PFSK-1 (cell line): ENCODE measurements around the gene KRTAP5-10.
"Not testable (repeated sequence)": the region's sequence is repeated elsewhere in the genome, so short reads cannot be mapped to it uniquely, and the experiment has no call there.

Experiments used
- POLR2AphosphoS5 ChIP-seq: IDR thresholded peaks from 2 replicates; pipeline ENCODE4 v1.6.1; 2012; ENCODE audit warnings: low read depth, mild to moderate bottlenecking, control low read depth, low read length, moderate library complexity
- TAF1 ChIP-seq: IDR thresholded peaks from 2 replicates; pipeline ENCODE4 v1.6.1; 2012; ENCODE audit warnings: low read length, control low read depth, borderline replicate concordance; ENCODE audit not compliant: insufficient read depth
- TF ChIP-seq, protein P1 (sequence below), 2 experiments: IDR thresholded peaks; 2 replicates each; pipeline versions ENCODE4 v1.6.1 to v1.8.0; 2011 to 2012; ENCODE audit warnings: low read depth in 2 of 2, low read length in 2 of 2, control low read depth in 1 of 2, inconsistent platforms in 1 of 2, mild to moderate bottlenecking in 1 of 2, moderate library complexity in 1 of 2; ENCODE audit not compliant: insufficient read depth in 1 of 2

DNA sequence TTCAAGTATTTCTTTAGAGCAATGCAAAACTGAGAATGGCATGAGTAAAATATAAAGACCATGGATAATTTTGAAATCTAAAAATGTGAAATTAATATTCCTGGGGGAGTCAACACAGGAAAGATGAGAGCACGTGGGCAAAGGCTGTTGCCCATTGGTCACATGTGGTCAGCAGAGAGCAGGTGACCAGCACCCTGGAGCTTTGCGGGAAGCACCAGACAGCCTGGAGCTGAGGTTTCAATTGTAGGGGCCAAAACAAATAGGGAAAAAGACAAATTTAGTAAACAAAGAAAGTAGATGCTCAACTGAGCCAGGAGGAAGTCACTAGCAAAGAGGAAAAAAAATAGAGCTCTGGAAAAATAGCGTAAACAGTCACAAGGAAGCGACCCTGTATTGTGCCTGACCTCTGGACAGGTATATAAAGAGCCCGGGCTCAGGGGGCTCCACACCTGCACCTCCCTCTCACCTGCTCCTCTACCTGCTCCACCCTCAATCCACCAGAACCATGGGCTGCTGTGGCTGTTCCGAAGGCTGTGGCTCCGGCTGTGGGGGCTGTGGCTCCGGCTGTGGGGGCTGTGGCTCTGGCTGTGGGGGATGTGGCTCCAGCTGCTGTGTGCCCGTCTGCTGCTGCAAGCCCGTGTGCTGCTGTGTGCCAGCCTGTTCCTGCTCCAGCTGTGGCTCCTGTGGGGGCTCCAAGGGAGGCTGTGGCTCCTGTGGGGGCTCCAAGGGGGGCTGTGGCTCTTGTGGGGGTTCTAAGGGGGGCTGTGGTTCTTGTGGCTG is 38.4 kb upstream of the KRTAP5-10 start, which contains the start of gene KRTAP5-7:
- TF ChIP-seq POLR2AphosphoS5, TAF1: not testable (repeated sequence)
- TF ChIP-seq, protein P1, sequence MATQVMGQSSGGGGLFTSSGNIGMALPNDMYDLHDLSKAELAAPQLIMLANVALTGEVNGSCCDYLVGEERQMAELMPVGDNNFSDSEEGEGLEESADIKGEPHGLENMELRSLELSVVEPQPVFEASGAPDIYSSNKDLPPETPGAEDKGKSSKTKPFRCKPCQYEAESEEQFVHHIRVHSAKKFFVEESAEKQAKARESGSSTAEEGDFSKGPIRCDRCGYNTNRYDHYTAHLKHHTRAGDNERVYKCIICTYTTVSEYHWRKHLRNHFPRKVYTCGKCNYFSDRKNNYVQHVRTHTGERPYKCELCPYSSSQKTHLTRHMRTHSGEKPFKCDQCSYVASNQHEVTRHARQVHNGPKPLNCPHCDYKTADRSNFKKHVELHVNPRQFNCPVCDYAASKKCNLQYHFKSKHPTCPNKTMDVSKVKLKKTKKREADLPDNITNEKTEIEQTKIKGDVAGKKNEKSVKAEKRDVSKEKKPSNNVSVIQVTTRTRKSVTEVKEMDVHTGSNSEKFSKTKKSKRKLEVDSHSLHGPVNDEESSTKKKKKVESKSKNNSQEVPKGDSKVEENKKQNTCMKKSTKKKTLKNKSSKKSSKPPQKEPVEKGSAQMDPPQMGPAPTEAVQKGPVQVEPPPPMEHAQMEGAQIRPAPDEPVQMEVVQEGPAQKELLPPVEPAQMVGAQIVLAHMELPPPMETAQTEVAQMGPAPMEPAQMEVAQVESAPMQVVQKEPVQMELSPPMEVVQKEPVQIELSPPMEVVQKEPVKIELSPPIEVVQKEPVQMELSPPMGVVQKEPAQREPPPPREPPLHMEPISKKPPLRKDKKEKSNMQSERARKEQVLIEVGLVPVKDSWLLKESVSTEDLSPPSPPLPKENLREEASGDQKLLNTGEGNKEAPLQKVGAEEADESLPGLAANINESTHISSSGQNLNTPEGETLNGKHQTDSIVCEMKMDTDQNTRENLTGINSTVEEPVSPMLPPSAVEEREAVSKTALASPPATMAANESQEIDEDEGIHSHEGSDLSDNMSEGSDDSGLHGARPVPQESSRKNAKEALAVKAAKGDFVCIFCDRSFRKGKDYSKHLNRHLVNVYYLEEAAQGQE (IDR thresholded peaks at IDR 0.05; ENCODE audit: insufficient read depth in 1 of 2, low read depth in 2 of 2, low read length in 2 of 2): not testable (repeated sequence)
